HG03520 (cell line): Measurements from ENCODE around the gene OTX1.
A peak's percentile ranks its signal among the peaks of the same experiment; 100 is the strongest.

Experiments used
- ATAC-seq: cut with Tn5 transposase; IDR thresholded peaks from one replicate; pipeline ENCODE4 v1.9.1; 2021; ENCODE audit warnings: mild to moderate bottlenecking, moderate library complexity; ENCODE audit not compliant: unreplicated experiment

Gene OTX1

DNA sequence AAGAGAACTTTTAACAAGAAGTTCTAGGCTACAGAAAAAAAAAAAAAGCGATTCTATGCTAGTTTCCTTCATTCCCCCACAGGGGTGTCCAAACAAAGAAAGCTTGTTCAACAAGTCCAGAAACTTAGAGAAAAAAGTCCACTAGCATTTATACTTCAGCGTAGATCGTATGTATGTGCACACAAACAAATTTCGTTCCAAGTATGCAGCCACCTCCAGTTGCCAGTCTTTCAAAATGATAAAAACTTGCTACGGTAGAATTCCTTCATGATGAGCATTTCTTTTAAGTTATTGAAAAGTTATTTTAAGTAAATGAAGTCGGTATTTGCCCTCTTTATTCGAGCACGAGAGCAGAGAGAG is 3.7 kb upstream of the OTX1 start:
- no peak for ATAC-seq

DNA sequence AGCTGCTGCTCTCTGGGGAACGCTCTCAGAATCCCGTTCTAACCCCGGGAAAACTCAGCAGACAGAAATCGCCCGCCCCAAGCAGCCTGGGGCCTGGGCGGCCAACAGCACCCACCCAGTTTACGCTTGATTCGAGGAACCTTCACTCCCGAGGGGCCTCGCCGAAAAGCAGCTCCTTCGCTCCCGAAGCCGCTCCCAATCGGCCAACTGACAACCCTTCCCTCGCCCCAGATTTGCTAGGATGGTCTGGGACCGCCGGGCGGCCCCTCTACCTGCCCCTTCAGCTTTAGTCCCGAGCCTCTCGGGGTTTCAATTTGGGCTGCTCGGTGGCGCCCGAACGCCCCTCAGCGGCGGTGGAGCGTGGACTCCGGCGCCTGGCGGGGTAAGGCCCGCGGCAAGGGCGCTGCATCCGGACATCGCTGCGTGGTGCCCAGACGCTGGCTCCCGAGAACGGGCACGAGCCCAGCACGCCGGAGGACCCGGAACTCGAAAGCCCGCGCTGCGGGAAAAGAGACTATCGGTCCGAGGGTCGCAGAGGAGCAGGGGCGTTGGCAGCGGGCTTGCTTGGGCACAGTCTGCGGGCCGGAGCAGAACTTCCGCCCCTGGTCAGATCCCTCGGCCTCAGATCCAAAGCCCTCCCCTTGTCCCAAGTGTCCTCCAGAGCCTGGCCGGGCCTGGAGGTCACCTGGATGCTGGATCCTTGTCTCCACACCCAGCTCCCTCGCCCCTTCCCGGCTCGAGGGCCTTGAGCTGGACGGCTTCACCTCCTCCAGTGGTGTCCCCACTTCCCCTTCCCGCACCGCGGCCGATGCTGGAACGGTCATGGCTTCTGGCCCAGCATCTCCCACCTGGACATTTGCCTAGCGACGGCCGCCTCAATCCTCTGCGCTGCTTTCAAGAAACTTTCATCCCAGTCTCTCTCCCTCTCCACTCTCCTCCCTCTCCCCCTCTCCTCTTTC is 3.0 kb upstream of the OTX1 start:
- ATAC-seq, result no peak

- ATAC-seq, result no peak
These were observed 2.1 kb upstream of the OTX1 start for GRCh38 chr2:63048367-63049171.

DNA sequence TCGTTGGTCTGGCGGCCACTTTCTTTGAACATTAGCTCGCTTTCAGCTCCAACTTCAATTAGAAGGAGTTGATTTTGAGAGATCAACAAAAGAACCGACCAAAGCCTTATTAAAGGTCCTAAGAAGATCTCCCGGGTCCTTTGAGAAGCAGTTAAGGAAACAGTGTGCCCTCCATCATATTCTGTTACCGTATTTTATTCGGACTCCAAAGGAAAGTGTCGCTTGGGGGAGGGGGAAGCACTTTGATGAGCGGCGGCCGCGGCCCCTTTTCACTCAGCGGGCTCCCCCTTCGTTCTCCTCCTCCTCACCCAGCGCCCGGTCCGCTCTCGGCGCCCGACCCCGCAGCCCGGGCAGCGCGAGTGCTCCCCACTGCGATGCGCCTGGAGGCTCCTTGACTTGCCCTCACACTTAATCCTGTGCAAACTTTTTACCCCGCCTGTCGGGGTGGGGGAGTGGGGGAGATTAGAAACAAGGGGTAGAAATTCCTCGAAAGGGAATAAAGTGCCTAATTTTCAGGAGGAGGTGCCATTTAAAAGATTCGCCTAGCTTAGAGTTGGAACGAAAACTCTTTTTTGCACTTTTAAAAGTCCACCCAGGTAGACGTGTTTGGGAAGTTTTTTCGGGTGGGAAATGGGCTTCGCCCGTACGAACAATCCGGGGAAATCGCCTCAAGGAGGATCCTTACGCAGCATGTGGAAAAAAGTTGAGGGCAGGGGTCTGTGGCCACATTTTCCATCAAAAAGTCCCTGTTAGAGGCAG is 1.2 kb upstream of the OTX1 start:
- ATAC-seq, result no peak

GRCh38 chr2:63049970-63050333 is 678 bp upstream of the OTX1 start:
- ATAC-seq, result peak; percentile 30

DNA sequence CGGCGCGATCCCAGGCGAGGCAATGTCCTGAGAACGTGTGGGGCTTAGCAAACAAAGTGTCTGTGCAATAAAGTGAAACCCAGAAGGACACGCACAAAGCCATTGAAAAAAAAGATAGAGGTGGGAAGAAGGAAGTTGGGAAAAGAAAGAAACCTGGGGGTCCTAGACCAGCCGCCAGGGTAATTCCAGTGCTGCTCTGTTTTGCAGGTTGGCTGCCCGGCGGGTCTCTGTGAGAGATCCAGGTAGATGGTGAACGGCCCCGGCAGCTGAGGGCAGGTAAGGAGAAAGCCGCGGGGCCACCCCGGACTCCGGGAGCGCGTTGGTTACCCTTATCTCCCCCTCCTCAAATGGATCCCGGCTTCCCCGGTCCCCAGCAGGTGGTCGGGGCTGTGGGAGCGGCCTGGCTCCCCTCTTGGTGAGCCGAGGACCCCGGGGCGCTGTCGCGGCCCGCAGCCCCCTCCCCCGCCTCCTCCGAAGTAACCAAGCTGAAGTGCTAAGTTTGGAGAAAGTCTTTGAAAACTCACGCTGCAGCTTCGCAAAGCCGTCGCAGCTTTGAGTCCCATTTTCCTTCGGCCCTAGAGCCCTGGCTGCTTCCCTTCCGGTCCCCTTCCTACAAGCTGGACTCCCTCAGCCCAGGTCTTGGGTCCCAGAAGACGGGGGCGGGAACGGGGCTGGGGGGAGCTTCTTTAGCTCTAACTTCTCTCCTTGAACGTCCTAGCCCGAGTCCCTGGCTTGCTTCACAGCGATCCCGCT is 588 bp downstream of the OTX1 start:
- no peak for ATAC-seq

DNA sequence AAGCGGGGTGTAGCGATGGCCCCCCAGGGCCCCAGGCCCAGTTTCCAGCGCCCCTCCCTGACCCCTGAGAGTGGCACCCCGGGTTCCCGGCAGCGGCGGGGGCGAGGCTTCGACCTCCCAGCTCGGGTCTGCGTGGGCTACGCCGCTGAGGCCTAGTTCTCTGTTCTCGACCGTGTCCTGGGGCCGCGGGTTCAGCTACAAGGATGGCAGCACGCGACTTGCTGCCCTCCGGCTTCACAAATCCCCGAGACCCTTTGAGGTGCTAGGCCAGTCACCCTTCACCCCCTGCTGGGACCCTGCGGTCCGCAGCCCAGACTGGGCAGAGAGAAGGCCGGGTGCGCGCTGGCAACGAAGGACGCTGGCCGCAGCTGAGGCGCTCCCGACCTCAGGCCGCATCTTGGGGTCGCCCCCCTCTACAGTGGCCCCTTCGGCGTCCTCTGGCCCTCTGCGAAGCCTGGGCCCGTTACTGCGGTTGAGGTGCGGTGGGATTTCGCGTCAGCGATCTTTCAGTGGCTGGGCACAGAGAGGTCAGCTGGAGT is 1.2 kb downstream of the OTX1 start:
- ATAC-seq, result no peak

GRCh38 chr2:63052411-63053080 is 1.9 kb downstream of the OTX1 start:
- ATAC-seq, result no peak

- ATAC-seq, result no peak
These were observed 2.7 kb downstream of the OTX1 start for GRCh38 chr2:63053081-63053888.

DNA sequence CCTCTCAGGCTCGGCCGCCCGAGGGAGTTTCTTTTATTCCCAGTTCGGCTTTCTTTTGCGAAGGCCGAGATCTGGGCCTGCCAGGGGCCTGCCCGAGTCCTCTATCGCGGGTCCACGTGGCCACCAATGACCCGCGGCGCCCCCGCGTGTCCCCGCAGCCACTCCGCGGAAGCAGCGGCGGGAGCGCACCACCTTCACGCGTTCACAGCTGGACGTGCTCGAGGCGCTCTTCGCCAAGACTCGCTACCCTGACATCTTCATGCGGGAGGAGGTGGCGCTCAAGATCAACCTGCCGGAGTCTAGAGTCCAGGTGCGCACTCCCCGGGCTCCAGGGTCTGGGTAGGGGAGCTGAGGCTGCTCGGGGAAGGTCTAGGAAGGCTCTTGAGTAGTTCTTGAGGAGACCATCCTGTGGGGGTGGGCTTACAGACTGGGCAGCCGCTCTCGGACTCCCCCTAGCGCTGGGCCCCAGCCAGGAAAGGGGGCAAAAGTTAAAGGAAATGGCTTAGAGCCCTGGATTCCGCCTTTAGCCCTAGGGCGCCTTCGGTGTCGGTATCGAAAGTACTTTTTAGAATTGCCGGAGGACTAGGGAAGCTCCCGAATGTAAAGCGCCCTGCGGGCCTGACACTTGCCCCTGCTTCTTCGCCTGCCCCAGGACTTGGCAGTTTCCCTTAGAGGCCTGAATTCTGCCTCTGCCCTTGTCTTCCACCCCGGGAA is 3.4 kb downstream of the OTX1 start:
- ATAC-seq, result no peak

DNA sequence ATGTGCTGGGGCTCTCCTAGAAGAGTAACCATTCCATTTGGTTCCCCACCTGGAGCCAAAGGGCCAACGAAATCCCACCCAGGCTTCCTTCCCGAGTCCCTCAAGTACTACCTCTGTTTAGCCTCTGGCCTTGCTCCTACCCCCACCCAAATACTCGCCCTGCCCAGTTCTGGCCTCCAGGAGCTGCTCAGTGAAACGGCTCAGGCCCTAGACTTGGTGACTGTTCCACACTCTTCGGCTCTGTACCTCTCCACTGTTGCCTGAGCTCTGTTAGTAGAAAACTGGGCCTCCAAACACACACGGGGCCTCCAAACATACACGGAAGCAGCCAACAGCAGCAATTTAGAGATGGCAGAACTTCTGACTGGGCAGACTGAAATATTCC is 4.2 kb downstream of the OTX1 start:
- no peak for ATAC-seq

DNA sequence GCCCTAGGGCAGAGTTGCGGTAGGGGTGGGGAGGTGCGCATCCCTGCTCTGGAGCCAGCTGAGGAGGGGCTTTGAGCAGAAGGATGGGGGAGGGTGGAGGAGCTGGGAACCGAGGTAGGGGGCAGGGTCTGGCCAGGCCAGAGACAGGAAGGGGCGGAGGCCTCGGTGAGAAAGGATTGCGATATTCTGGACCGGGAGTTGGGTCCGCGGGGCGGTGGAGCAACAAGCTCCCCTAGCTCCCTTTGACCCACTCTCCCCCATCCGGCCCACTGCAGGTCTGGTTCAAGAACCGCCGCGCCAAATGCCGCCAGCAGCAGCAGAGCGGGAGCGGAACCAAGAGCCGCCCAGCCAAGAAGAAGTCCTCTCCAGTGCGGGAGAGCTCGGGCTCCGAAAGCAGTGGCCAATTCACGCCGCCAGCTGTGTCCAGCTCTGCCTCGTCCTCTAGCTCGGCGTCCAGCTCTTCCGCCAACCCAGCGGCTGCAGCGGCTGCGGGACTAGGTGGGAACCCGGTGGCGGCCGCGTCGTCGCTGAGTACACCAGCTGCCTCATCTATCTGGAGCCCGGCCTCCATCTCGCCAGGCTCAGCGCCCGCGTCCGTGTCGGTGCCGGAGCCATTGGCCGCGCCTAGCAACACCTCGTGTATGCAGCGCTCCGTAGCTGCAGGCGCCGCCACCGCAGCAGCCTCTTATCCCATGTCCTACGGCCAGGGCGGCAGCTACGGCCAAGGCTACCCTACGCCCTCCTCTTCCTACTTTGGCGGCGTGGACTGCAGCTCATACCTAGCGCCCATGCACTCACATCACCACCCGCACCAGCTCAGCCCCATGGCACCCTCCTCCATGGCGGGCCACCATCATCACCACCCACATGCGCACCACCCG is 4.8 kb downstream of the OTX1 start:
- ATAC-seq, result no peak

DNA sequence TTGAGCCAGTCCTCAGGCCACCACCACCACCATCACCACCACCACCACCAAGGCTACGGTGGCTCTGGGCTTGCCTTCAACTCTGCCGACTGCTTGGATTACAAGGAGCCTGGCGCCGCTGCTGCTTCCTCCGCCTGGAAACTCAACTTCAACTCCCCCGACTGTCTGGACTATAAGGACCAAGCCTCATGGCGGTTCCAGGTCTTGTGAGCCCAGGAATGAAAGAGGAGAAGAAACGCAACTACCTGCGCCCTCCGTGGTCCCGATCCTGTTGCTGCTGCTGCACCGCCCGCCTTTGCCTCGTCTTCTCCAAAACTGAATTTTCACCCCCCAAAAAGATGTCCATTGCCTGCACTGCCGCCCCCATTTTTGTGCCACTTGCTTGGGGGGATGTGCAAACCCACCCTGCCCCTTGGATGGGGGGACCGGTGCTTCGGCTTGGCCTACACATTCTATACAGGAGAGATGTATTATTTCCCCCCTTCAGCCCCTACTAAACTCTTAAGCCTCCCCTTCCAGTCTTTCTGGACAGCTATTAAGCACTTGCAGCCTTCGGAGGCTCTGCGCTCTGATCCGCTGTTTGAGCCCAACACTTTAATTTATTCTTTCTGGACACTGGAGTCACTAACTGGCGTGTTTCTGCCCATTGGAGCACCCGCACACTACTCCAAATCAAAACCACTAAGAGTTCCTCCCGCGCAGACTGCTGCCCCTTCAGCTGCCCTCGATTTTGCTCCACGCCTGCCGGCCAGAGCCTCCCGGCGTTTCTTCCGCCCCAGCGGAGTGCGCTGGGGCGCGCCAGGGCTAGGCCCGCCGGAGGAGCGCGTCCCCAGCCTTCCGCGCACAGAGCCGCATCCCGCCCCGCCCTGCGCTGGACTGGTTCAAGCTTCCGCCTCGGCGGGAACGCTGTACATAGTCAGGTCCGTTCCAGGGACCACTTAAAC is 5.7 kb downstream of the OTX1 start:
- ATAC-seq, result no peak

- ATAC-seq, result no peak
These were observed 6.9 kb downstream of the OTX1 start for GRCh38 chr2:63057249-63058143.

GRCh38 chr2:63058144-63058920 is 7.7 kb downstream of the OTX1 start:
- ATAC-seq, result no peak
